DOHH2 (cell line): ENCODE results near the gene RNF133.

Source experiments
- CTCF ChIP-seq: fragments of 200-600 bp; sonication (generic); IDR thresholded peaks from one replicate; pipeline ENCODE4 v1.5.1; 2014; ENCODE audit warnings: antibody characterized with exemption, mild to moderate bottlenecking, low read depth, low read length; ENCODE audit not compliant: poor library complexity, severe bottlenecking
- EZH2phosphoT487 ChIP-seq: fragments of 200-600 bp; sonication (generic); IDR thresholded peaks from 2 replicates; pipeline ENCODE4 v1.6.1; 2017; ENCODE audit warnings: borderline replicate concordance, mild to moderate bottlenecking, antibody characterized with exemption, low read length, moderate library complexity, mixed read lengths

GRCh38 chr7:122691569-122692235, 7.2 kb downstream of the RNF133 start:
- TF ChIP-seq CTCF (no peak), EZH2phosphoT487 (no peak)
